GM12878 (cell line): Measurements from ENCODE around the gene PLA2G4C. TPM values are rescaled to one million over a fixed set of nuclear protein-coding genes. Genes with fewer than 3 reads are reported as not detected.

Experiments
- ATF7 ChIP-seq: fragments of 450-650 bp; IDR thresholded peaks from 2 replicates; pipeline ENCODE4 v1.6.1; 2016; ENCODE audit warnings: low read depth, mild to moderate bottlenecking
- CBFB ChIP-seq: IDR thresholded peaks from 2 replicates; pipeline ENCODE4 v1.6.1; 2016; ENCODE audit warnings: antibody characterized with exemption, low read depth
- GABPA ChIP-seq: IDR thresholded peaks from 2 replicates; pipeline ENCODE4 v1.6.1; 2014; ENCODE audit warnings: antibody characterized with exemption, low read depth, mild to moderate bottlenecking, inconsistent platforms
- IKZF1 ChIP-seq: fragments of 450-650 bp; conservative IDR thresholded peaks from 2 replicates; pipeline ENCODE4 v1.6.1; 2017; ENCODE audit warnings: antibody characterized with exemption, mild to moderate bottlenecking
- IKZF2 ChIP-seq, 2 experiments: fragments of 450-650 bp; IDR thresholded peaks; 2 replicates each; pipeline ENCODE4 v1.6.1; 2017; ENCODE audit warnings: mild to moderate bottlenecking in 2 of 2, moderate library complexity in 2 of 2
- IRF5 ChIP-seq: fragments of 450-650 bp; IDR thresholded peaks from 2 replicates; pipeline ENCODE4 v1.6.1; 2017; ENCODE audit warnings: borderline replicate concordance
- JUND ChIP-seq: IDR thresholded peaks from 2 replicates; pipeline ENCODE4 v1.6.1; 2012; ENCODE audit warnings: low read depth, mild to moderate bottlenecking, low read length, improper control_type of control experiment, moderate library complexity
- MAX ChIP-seq: IDR thresholded peaks from 2 replicates; pipeline ENCODE4 v1.6.1; 2012; ENCODE audit warnings: low read depth, low read length, improper control_type of control experiment
- MEF2A ChIP-seq: IDR thresholded peaks from 2 replicates; pipeline ENCODE4 v1.6.1; 2011; ENCODE audit warnings: low read depth, mild to moderate bottlenecking, low read length, moderate library complexity; ENCODE audit not compliant: insufficient read depth
- MEF2B ChIP-seq: fragments of 450-650 bp; IDR thresholded peaks from 2 replicates; pipeline ENCODE4 v1.6.1; 2018; ENCODE audit warnings: mild to moderate bottlenecking, moderate library complexity; ENCODE audit not compliant: partially characterized antibody, poor library complexity, severe bottlenecking
- NR2C2 ChIP-seq: IDR thresholded peaks from 2 replicates; pipeline ENCODE4 v1.6.1; 2011; ENCODE audit warnings: borderline replicate concordance, low read depth; ENCODE audit not compliant: control insufficient read depth, insufficient read length
- NRF1 ChIP-seq: conservative IDR thresholded peaks from 2 replicates; pipeline ENCODE4 v1.6.1; 2011; ENCODE audit warnings: mild to moderate bottlenecking, low read depth, low read length, improper control_type of control experiment
- PML ChIP-seq: IDR thresholded peaks from 2 replicates; pipeline ENCODE4 v1.6.1; 2012; ENCODE audit warnings: low read length, inconsistent platforms
- RELB ChIP-seq: fragments of 450-650 bp; IDR thresholded peaks from 2 replicates; pipeline ENCODE4 v1.6.1; 2017; ENCODE audit warnings: low read depth, mild to moderate bottlenecking, moderate library complexity
- SP1 ChIP-seq: IDR thresholded peaks from one replicate; pipeline ENCODE4 v1.6.1; 2011; ENCODE audit warnings: low read depth, low read length
- SPI1 ChIP-seq: IDR thresholded peaks from 2 replicates; pipeline ENCODE4 v1.6.1; 2011; ENCODE audit warnings: low read depth, mild to moderate bottlenecking, low read length, moderate library complexity, borderline replicate concordance; ENCODE audit not compliant: insufficient read depth
- SREBF1 ChIP-seq: IDR thresholded peaks from 2 replicates; pipeline ENCODE4 v1.6.1; 2012; ENCODE audit warnings: mild to moderate bottlenecking, low read length
- SREBF2 ChIP-seq: IDR thresholded peaks from 2 replicates; pipeline ENCODE4 v1.6.1; 2012; ENCODE audit warnings: mild to moderate bottlenecking, low read length
- TCF3 ChIP-seq: IDR thresholded peaks from 2 replicates; pipeline ENCODE4 v1.6.1; 2012; ENCODE audit warnings: low read depth, mild to moderate bottlenecking, low read length, borderline replicate concordance; ENCODE audit not compliant: insufficient read depth
- ZBTB33 ChIP-seq: fragments of 450-650 bp; IDR thresholded peaks from 2 replicates; pipeline ENCODE4 v1.6.1; 2017; ENCODE audit warnings: mild to moderate bottlenecking
- ZNF384 ChIP-seq: IDR thresholded peaks from 2 replicates; pipeline ENCODE4 v1.6.1; 2012; ENCODE audit warnings: low read depth, mild to moderate bottlenecking, low read length, improper control_type of control experiment, borderline replicate concordance
- ZNF622 ChIP-seq: fragments of 450-650 bp; IDR thresholded peaks from 2 replicates; pipeline ENCODE4 v1.6.1; 2017; ENCODE audit warnings: mild to moderate bottlenecking, inconsistent platforms
- polyA plus RNA-seq, 11 experiments: library from polyadenylated mRNA; depleted of rRNA in 4 of 11; unstranded in 6 of 11; stranded (reverse) in 5 of 11; fragments of >200 nt; fragmentation: Nextera tagmentation in 4 of 11; fragmentation: Illumina TruSeq in 1 of 11; extraction: Ambion mirVana in 4 of 11; extraction: Trizol in 1 of 11; gene quantifications; 1 replicate in 1 of 11; 2 replicates in 10 of 11; pipeline versions ENCODE4 v1.2.1 to v1.2.3, GENCODE V29; 2011 to 2016; ENCODE audit warnings: inconsistent platforms in 2 of 11, missing spikeins in 2 of 11, low read depth in 1 of 11
- total RNA-seq, 4 experiments: library from RNA; depleted of rRNA in 3 of 4; stranded (reverse); fragments of >200 nt in 3 of 4; fragmentation: Illumina TruSeq in 1 of 4; extraction: Trizol in 1 of 4; gene quantifications; 2 replicates each; pipeline versions ENCODE4 v1.2.1 to v1.2.3, GENCODE V29; 2013 to 2021
- TF ChIP-seq, protein P1 (sequence below): fragments of 450-650 bp; IDR thresholded peaks from 2 replicates; pipeline ENCODE4 v1.6.1; 2016; ENCODE audit warnings: mild to moderate bottlenecking
- TF ChIP-seq, protein P2 (sequence below): IDR thresholded peaks from 2 replicates; pipeline ENCODE4 v1.6.1; 2011; ENCODE audit warnings: mild to moderate bottlenecking, low read depth, low read length, moderate library complexity; ENCODE audit not compliant: insufficient replicate concordance

PLA2G4C gene
- total and polyA plus RNA-seq, 10 of the 15 experiments (the other 5 are each of a cell fraction or from before 2014, with no cell fraction given), result 0.53 to 3.6 (median 1.1) TPM

DNA sequence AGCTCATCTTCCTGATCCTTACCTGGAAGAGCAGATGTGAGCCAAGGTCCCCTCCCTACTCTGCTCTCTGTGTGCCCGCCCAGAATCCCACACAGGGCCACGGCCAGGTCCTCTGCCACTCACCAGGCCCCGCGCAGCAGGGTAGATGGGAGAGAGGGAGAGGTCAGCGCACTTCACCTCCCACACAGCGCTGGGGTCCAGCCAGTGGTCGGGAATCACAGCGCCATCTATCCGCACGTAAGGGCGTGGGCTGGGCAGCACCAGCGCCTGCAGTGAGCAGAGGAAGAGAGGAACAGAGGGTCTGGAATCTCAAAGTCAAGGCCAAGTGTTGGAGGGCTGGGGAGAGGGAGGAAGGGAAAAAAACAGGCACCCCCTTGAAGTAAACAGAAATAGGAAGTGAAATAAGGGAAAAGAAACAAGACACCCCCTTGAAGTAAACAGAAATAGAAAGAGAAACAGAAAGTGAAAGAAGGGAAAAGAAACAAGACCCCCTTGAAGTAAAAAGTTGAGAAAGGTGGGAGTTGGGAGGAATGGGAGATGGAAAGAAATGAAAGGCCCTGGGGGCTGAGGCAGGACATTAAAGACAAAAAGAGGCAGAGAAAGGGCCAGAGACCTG lies 7.0 kb upstream of the PLA2G4C start (continued):
- 0 out of 2 replicates have a peak, but pooled peaks have one; percentile 14 for TF ChIP-seq ATF7
- no peak for TF ChIP-seq SREBF2
- 0 out of 2 replicates have a peak, but pooled peaks have one; percentile 46 for TF ChIP-seq ZBTB33
- TF ChIP-seq NRF1, result no peak
- peak; percentile 72 to 79 for TF ChIP-seq IKZF2 (IDR thresholded peaks at IDR 0.05)
- no peak for TF ChIP-seq ZNF622
- no peak for TF ChIP-seq NR2C2
- TF ChIP-seq MAX, result no peak
- TF ChIP-seq JUND, result no peak
- no peak for TF ChIP-seq SREBF1
- TF ChIP-seq SPI1, result peak; percentile 61; the same call in 1 of the 2 replicates
- 0 out of 2 replicates have a peak, but pooled peaks have one; percentile 49 for TF ChIP-seq MEF2A
- TF ChIP-seq PML, result no peak
- TF ChIP-seq TCF3, result no peak
- TF ChIP-seq, protein P1, sequence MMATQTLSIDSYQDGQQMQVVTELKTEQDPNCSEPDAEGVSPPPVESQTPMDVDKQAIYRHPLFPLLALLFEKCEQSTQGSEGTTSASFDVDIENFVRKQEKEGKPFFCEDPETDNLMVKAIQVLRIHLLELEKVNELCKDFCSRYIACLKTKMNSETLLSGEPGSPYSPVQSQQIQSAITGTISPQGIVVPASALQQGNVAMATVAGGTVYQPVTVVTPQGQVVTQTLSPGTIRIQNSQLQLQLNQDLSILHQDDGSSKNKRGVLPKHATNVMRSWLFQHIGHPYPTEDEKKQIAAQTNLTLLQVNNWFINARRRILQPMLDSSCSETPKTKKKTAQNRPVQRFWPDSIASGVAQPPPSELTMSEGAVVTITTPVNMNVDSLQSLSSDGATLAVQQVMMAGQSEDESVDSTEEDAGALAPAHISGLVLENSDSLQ, result no peak
- TF ChIP-seq CBFB, result no peak
- peak; percentile 21 for TF ChIP-seq MEF2B
- TF ChIP-seq SP1, result no peak
- peak; percentile 27 for TF ChIP-seq IKZF1
- no peak for TF ChIP-seq ZNF384
- TF ChIP-seq, protein P2, sequence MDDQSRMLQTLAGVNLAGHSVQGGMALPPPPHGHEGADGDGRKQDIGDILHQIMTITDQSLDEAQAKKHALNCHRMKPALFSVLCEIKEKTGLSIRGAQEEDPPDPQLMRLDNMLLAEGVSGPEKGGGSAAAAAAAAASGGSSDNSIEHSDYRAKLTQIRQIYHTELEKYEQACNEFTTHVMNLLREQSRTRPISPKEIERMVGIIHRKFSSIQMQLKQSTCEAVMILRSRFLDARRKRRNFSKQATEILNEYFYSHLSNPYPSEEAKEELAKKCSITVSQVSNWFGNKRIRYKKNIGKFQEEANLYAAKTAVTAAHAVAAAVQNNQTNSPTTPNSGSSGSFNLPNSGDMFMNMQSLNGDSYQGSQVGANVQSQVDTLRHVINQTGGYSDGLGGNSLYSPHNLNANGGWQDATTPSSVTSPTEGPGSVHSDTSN, result no peak
- TF ChIP-seq RELB, result 0 out of 2 replicates have a peak, but pooled peaks have one; percentile 20
- no peak for TF ChIP-seq IRF5
- TF ChIP-seq GABPA, result no peak
